Mesenchymal stem cell (in vitro differentiated cells and primary cell): ENCODE results near the gene ARID1A.

ENCODE experiments used
- DNase-seq: peaks from one replicate; pipeline ENCODE4 v3.0.0-alpha.2; 2013
- H2AFZ ChIP-seq: one replicate; pipeline ENCODE4 v1.6.1; 2013; ENCODE audit warnings: low read depth, mild to moderate bottlenecking, control low read depth, inconsistent platforms, low read length, moderate library complexity
- H2AK5ac ChIP-seq: 2 replicates; pipeline ENCODE4 v1.6.1; 2013; ENCODE audit warnings: low read length, moderate library complexity, mild to moderate bottlenecking, inconsistent platforms; ENCODE audit not compliant: severe bottlenecking
- H2BK120ac ChIP-seq: one replicate; pipeline ENCODE4 v1.6.1; 2013; ENCODE audit warnings: low read depth, mild to moderate bottlenecking, inconsistent platforms, low read length, moderate library complexity
- H2BK12ac ChIP-seq, 2 experiments: one replicate each; pipeline ENCODE4 v1.6.1; 2013; ENCODE audit warnings: inconsistent platforms in 2 of 2, low read length in 2 of 2, mild to moderate bottlenecking in 2 of 2, moderate library complexity in 2 of 2, control low read depth in 1 of 2
- H2BK15ac ChIP-seq: one replicate; pipeline ENCODE4 v1.6.1; 2013; ENCODE audit warnings: mild to moderate bottlenecking, low read depth, inconsistent platforms; ENCODE audit not compliant: poor library complexity, severe bottlenecking
- H2BK5ac ChIP-seq: 2 replicates; pipeline ENCODE4 v1.6.1; 2013; ENCODE audit warnings: low read depth, mild to moderate bottlenecking, low read length, control low read depth, inconsistent platforms; ENCODE audit not compliant: poor library complexity, severe bottlenecking
- H3K14ac ChIP-seq, 2 experiments: one replicate each; pipeline ENCODE4 v1.6.1; 2013; ENCODE audit warnings: inconsistent platforms in 2 of 2, low read length in 2 of 2, control low read depth in 1 of 2, mild to moderate bottlenecking in 1 of 2, moderate library complexity in 1 of 2
- H3K18ac ChIP-seq, 2 experiments: one replicate each; pipeline ENCODE4 v1.6.1; 2013; ENCODE audit warnings: inconsistent platforms in 2 of 2, low read length in 2 of 2, control low read depth in 1 of 2, low read depth in 1 of 2, mild to moderate bottlenecking in 1 of 2
- H3K23ac ChIP-seq, 2 experiments: one replicate each; pipeline ENCODE4 v1.6.1; 2013; ENCODE audit warnings: inconsistent platforms in 2 of 2, low read length in 2 of 2, mild to moderate bottlenecking in 2 of 2, moderate library complexity in 2 of 2, control low read depth in 1 of 2
- H3K27ac ChIP-seq: 2 replicates; pipeline ENCODE4 v1.5.1; 2013; ENCODE audit warnings: mild to moderate bottlenecking, moderate library complexity, low read length, control low read depth, inconsistent platforms; ENCODE audit not compliant: poor library complexity, severe bottlenecking
- H3K27me3 ChIP-seq, 2 experiments: 2 replicates each; pipeline versions ENCODE4 v1.6.1 to v1.7.0; 2013; ENCODE audit warnings: low read length in 2 of 2, mild to moderate bottlenecking in 2 of 2, moderate library complexity in 2 of 2, control low read depth in 1 of 2, inconsistent platforms in 1 of 2; ENCODE audit not compliant: control insufficient read depth in 1 of 2, insufficient read depth in 1 of 2
- H3K36me3 ChIP-seq, 2 experiments: 2 replicates each; pipeline versions ENCODE4 v1.6.1 to v1.7.0; 2013; ENCODE audit warnings: low read length in 2 of 2, control low read depth in 1 of 2, inconsistent platforms in 1 of 2, low read depth in 1 of 2, mild to moderate bottlenecking in 1 of 2; ENCODE audit not compliant: insufficient read depth in 2 of 2, control insufficient read depth in 1 of 2
- H3K4ac ChIP-seq, 2 experiments: one replicate each; pipeline ENCODE4 v1.6.1; 2013; ENCODE audit warnings: inconsistent platforms in 2 of 2, low read length in 2 of 2, mild to moderate bottlenecking in 2 of 2, moderate library complexity in 2 of 2, control low read depth in 1 of 2, low read depth in 1 of 2
- H3K4me1 ChIP-seq: 2 replicates; pipeline ENCODE4 v1.6.1; 2013; ENCODE audit warnings: low read depth, low read length, control low read depth; ENCODE audit not compliant: control insufficient read depth, insufficient read depth
- H3K4me2 ChIP-seq: 2 replicates; pipeline ENCODE4 v1.6.1; 2013; ENCODE audit warnings: low read length, mild to moderate bottlenecking, inconsistent platforms; ENCODE audit not compliant: poor library complexity, severe bottlenecking
- H3K4me3 ChIP-seq, 2 experiments: 2 replicates each; pipeline versions ENCODE4 v1.5.1 to v1.7.0; 2013; ENCODE audit warnings: low read length in 2 of 2, mild to moderate bottlenecking in 2 of 2, control low read depth in 1 of 2, low read depth in 1 of 2; ENCODE audit not compliant: insufficient read depth in 1 of 2
- H3K79me1 ChIP-seq: replicated peaks from 2 replicates; pipeline ENCODE4 v1.6.1; 2013; ENCODE audit warnings: mild to moderate bottlenecking, control low read depth, low read length, inconsistent platforms; ENCODE audit not compliant: poor library complexity, severe bottlenecking
- H3K9ac ChIP-seq: 2 replicates; pipeline ENCODE4 v1.7.0; 2013; ENCODE audit warnings: mild to moderate bottlenecking, low read length, moderate library complexity
- H3K9me3 ChIP-seq: 2 replicates; pipeline ENCODE4 v1.7.0; 2013; ENCODE audit warnings: mild to moderate bottlenecking, low read length; ENCODE audit not compliant: control insufficient read depth
- H4K8ac ChIP-seq: one replicate; pipeline ENCODE4 v1.6.1; 2013; ENCODE audit warnings: inconsistent platforms, mild to moderate bottlenecking, low read length, moderate library complexity
- H4K91ac ChIP-seq: one replicate; pipeline ENCODE4 v1.6.1; 2013; ENCODE audit warnings: mild to moderate bottlenecking, low read length, inconsistent platforms
- WGBS: methylation state at CpG from one replicate; pipeline ENCODE4 v1.1.7; 2013; ENCODE audit warnings: mixed read lengths; 5-methylcytosine and 5-hydroxymethylcytosine counted together

Gene ARID1A

DNA sequence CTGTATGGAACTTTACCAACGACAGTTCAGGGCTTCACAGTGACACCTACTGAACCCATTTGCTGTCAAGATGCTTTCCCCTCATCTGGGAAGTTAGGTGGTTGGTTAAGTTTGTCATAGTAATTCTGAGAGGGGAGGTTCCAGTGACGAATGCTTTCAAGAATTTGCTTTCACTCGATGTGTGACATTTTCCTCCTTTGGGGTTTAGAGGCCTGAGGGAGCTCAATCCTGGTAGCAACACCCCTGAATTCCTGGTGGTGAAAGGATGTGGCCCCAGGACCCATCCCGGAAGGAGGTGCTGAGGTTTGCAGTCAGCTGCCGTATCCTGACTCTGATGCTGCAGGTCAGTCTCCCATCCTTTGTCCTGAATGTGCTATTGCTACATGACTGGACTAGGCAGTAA lies 94.7 kb downstream of the ARID1A start:
- WGBS = 87% methylated on average over 5 of the region's 5 CpGs
- Histone ChIP-seq H4K91ac (no peak overlapping the region), H2BK120ac (no peak overlapping the region)

DNA sequence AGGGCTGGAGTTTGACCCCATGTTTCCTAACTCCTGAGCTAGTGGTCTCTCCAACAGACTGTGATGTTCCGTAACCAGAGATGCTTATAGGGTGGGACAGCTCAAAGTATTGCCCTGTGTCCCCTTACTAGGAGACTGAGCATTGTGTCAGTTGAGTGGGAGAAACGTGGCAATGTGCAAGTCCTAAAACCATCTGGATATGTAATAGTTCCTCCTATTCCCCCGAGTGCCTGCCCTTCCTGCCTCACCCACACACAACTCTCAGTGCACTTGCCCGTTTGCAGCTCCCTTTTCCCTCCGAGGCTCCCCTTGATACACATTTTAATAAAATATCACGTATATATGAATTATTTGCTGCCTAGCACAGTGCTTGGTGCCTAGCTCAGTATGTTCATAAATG lies 95.3 kb downstream of the ARID1A start:
- peaks cover 14% of the 10 kb centered on the region for H3K4me1 ChIP-seq
- no peak overlapping the region for H3K4ac ChIP-seq
- H2BK5ac ChIP-seq = no peak overlapping the region
- no peak overlapping the region for H3K4me3 ChIP-seq
- H3K9me3 ChIP-seq = no peaks in the 10 kb centered on the region
- no peak overlapping the region for H4K8ac ChIP-seq
- peaks cover 16 to 20% of the 10 kb centered on the region in 2 experiments for H3K36me3 ChIP-seq
- H2BK15ac ChIP-seq = no peak overlapping the region
- 83% methylated on average over 3 of the region's 6 CpGs for WGBS
- DNase-seq = no peak
- no peak overlapping the region for H3K4me2 ChIP-seq
- H4K91ac ChIP-seq = no peak overlapping the region
- H2AFZ ChIP-seq = no peak overlapping the region
- no peaks in the 10 kb centered on the region for H3K27me3 ChIP-seq
- H3K79me1 ChIP-seq = peaks cover 14% of the 10 kb centered on the region
- no peak overlapping the region for H3K18ac ChIP-seq
- H2BK120ac ChIP-seq = no peak overlapping the region
- no peak overlapping the region for H3K23ac ChIP-seq
- H2AK5ac ChIP-seq = no peak overlapping the region
- no peak overlapping the region for H2BK12ac ChIP-seq
- no peak overlapping the region for H3K27ac ChIP-seq
- no peak overlapping the region for H3K14ac ChIP-seq
- peak overlapping the region; percentile 99 for H3K9ac ChIP-seq

More for the DNA sequence above, 94.7 kb downstream of the ARID1A start:
- Histone ChIP-seq H4K8ac (no peak overlapping the region), H3K27ac (no peak overlapping the region), H3K23ac (no peak overlapping the region), H3K9me3 (no peaks in the 10 kb centered on the region), H3K4me2 (no peak overlapping the region), H2BK12ac (no peak overlapping the region), H3K14ac (no peak overlapping the region), H3K4ac (no peak overlapping the region), H2BK15ac (no peak overlapping the region), H3K27me3 (no peaks in the 10 kb centered on the region), H3K9ac (peak overlapping the region; percentile 99), H2BK5ac (no peak overlapping the region), H3K36me3 (peaks cover 16 to 20% of the 10 kb centered on the region in 2 experiments), H3K4me3 (no peak overlapping the region), H3K4me1 (peaks cover 17% of the 10 kb centered on the region), H2AFZ (no peak overlapping the region), H3K79me1 (peaks cover 14% of the 10 kb centered on the region), H2AK5ac (no peak overlapping the region), H3K18ac (no peak overlapping the region)
- DNase-seq = no peak

DNA sequence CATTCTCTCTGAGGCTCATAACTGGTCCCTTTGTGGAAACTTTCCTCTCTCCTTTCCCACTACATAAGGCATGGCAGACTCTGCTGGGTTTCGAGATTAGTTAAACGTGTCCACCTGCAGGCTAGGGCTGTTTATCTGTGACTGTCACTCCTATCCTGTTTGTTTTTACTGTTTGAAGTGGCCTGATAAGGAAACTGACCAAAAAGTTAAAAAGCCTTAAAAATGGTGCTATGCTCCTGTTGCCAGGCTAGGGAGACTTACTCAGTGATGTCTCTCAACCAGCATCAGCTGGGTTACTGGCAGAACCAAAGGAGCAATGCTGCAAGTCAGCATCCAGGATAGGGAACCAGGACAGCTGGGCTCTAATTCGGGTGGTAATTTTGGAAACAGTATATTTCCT lies 95.8 kb downstream of the ARID1A start:
- H2BK12ac ChIP-seq = no peak overlapping the region
- no peaks in the 10 kb centered on the region for H3K27me3 ChIP-seq
- H4K91ac ChIP-seq = no peak overlapping the region
- no peak overlapping the region for H3K4me3 ChIP-seq
- H2BK5ac ChIP-seq = no peak overlapping the region
- no peak for DNase-seq
- peaks cover 12% of the 10 kb centered on the region for H3K4me1 ChIP-seq
- H3K4me2 ChIP-seq = no peak overlapping the region
- no peak overlapping the region for H2BK120ac ChIP-seq
- no peak overlapping the region for H3K23ac ChIP-seq
- H2AK5ac ChIP-seq = no peak overlapping the region
- H3K36me3 ChIP-seq = peaks cover 20% of the 10 kb centered on the region in 2 experiments
- no peak overlapping the region for H4K8ac ChIP-seq
- H3K79me1 ChIP-seq = peaks cover 14% of the 10 kb centered on the region
- WGBS = 43% methylated on average over 2 of the region's 3 CpGs
- H3K14ac ChIP-seq = no peak overlapping the region
- H3K27ac ChIP-seq = no peak overlapping the region
- H3K18ac ChIP-seq = no peak overlapping the region
- no peaks in the 10 kb centered on the region for H3K9me3 ChIP-seq
- H2AFZ ChIP-seq = no peak overlapping the region
- H3K4ac ChIP-seq = no peak overlapping the region
- H2BK15ac ChIP-seq = no peak overlapping the region
- peak overlapping the region; percentile 99 for H3K9ac ChIP-seq

DNA sequence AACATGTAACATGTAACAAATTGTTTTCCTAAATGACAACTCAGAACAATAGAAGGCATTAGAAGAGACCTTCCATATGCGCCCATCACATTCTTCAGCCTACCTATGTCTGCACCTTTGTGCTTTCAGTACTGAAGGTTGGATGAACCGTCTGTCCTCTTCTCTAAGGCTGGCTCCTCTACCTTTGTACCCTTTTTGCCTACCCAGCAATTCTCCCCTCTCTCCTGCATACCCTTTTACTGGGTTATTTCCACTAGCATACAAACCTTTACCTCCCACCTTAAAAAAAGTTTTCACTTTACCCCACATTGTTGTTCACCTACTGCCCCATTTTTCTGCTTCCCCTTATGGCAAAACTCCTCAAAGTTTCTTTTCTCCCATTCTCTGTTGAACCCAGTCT lies 97.1 kb downstream of the ARID1A start:
- H2AFZ ChIP-seq = no peak overlapping the region

More for the DNA sequence above, 97.1 kb downstream of the ARID1A start:
- H3K4me1 ChIP-seq = peaks cover 9% of the 10 kb centered on the region
- 97% methylated on average over 2 of the region's 2 CpGs for WGBS
- no peak overlapping the region for H3K4me3 ChIP-seq
- H3K27ac ChIP-seq = no peak overlapping the region
- H3K14ac ChIP-seq = no peak overlapping the region
- no peak overlapping the region for H3K9ac ChIP-seq
- no peak overlapping the region for H3K23ac ChIP-seq
- H2BK5ac ChIP-seq = no peak overlapping the region
- H2AK5ac ChIP-seq = no peak overlapping the region
- no peak overlapping the region for H3K4me2 ChIP-seq
- H2BK15ac ChIP-seq = no peak overlapping the region
- peaks cover 20 to 31% of the 10 kb centered on the region in 2 experiments for H3K36me3 ChIP-seq
- H3K27me3 ChIP-seq = no peaks in the 10 kb centered on the region
- H3K79me1 ChIP-seq = peaks cover 14% of the 10 kb centered on the region
- no peak overlapping the region for H4K8ac ChIP-seq
- H3K18ac ChIP-seq = no peak overlapping the region
- no peak for DNase-seq
- H3K4ac ChIP-seq = no peak overlapping the region
- no peak overlapping the region for H2BK12ac ChIP-seq
- H3K9me3 ChIP-seq = no peaks in the 10 kb centered on the region
- no peak overlapping the region for H2BK120ac ChIP-seq
- no peak overlapping the region for H4K91ac ChIP-seq
